ENCODE results near the gene SPOCK3.
"Not testable (repeated sequence)": the region's sequence is repeated elsewhere in the genome, so short reads cannot be mapped to it uniquely, and the experiment has no call there.

The SPOCK3 gene

GRCh38 chr4:167234316-167234881 lies at the start of gene SPOCK3:
Gene SPOCK3, minus strand, starts transcription at chr4:167234494.
- peak; percentile 33; the same call in 1 of the 3 replicates for ATAC-seq (ENCODE audit: insufficient read depth, low read depth)
- no peaks in the 10 kb centered on the region for H3K79me2 ChIP-seq (ENCODE audit: insufficient read depth, low read length)
- no peaks in the 10 kb centered on the region for H3K9me3 ChIP-seq (ENCODE audit: insufficient read depth, low read length, severe bottlenecking)
- H2AFZ ChIP-seq (ENCODE audit: low read depth, low read length): no peak within 1 kb of the TSS
- no peaks in the 10 kb centered on the region for H3K27me3 ChIP-seq (ENCODE audit: insufficient read depth, low read length, poor library complexity)
- no peak for DNase-seq
- H3K27ac ChIP-seq (ENCODE audit: low read length): no peak within 1 kb of the TSS
- no peaks in the 10 kb centered on the region for H3K4me1 ChIP-seq (ENCODE audit: insufficient read depth, low read length)
- H3K36me3 ChIP-seq (ENCODE audit: insufficient read depth, low read length): no peaks in the 10 kb centered on the region
- no peak within 1 kb of the TSS for H3K4me2 ChIP-seq (ENCODE audit: insufficient read depth, low read length)
- H3K9ac ChIP-seq (ENCODE audit: low read depth, low read length): no peak within 1 kb of the TSS
- no peak for TF ChIP-seq CTCF (IDR thresholded peaks at IDR 0.05; ENCODE audit: borderline replicate concordance, extremely low read depth, low read length, poor library complexity, severe bottlenecking)
- no peak for TF ChIP-seq EZH2 (IDR thresholded peaks at IDR 0.05; ENCODE audit: borderline replicate concordance, low read depth, low read length, severe bottlenecking)
- H4K20me1 ChIP-seq (ENCODE audit: insufficient read depth, low read length): no peaks in the 10 kb centered on the region
- H3K4me3 ChIP-seq (ENCODE audit: low read depth in 1 of 2, low read length in 2 of 2): no peak within 1 kb of the TSS

DNA sequence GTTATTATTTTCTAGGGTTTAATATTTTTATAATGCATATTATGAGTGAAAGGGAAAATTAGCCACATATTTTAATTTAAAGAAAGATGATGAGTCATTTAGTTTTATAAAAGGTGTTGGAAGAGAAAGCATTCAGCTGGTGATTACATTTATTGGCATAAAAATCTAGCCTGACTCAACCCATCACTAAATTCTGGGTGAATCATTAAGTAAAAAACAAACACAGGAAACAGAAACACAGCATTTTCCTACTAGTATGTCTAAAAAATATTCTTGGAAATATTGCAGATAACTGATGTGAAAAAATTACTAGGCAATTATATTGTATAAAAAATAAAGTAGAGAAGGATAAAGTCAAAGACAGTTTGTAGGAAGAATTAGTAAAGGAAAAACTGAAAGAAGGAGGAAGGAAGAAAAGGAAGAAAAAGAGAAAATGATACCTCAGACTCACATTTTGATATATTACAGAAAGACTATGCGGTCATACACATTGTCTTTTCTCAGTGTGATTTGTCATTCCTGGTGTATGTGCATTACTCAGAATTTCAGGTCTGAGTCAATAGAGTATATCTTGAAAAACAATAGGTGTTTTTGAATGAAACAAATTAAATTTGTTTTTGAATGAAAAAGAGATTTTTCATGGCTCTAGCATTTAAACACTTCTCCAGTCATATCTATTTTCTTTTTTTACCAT lies 48.0 kb upstream of the SPOCK3 start:
- Histone ChIP-seq H3K4me2 (ENCODE audit: insufficient read depth, low read length) (no peak overlapping the region), H3K9me3 (ENCODE audit: insufficient read depth, low read length, severe bottlenecking) (no peaks in the 10 kb centered on the region), H3K9ac (ENCODE audit: low read depth, low read length) (no peak overlapping the region), H3K4me1 (ENCODE audit: insufficient read depth, low read length) (no peaks in the 10 kb centered on the region), H3K4me3 (ENCODE audit: low read depth in 1 of 2, low read length in 2 of 2) (no peak overlapping the region), H4K20me1 (ENCODE audit: insufficient read depth, low read length) (no peaks in the 10 kb centered on the region), H3K36me3 (ENCODE audit: insufficient read depth, low read length) (no peaks in the 10 kb centered on the region), H3K79me2 (ENCODE audit: insufficient read depth, low read length) (no peaks in the 10 kb centered on the region), H3K27ac (ENCODE audit: low read length) (no peak overlapping the region), H2AFZ (ENCODE audit: low read depth, low read length) (no peak overlapping the region), H3K27me3 (ENCODE audit: insufficient read depth, low read length, poor library complexity) (no peaks in the 10 kb centered on the region)
- TF ChIP-seq EZH2 (IDR thresholded peaks at IDR 0.05; ENCODE audit: borderline replicate concordance, low read depth, low read length, severe bottlenecking): no peak
- TF ChIP-seq CTCF (IDR thresholded peaks at IDR 0.05; ENCODE audit: borderline replicate concordance, extremely low read depth, low read length, poor library complexity, severe bottlenecking): no peak
- DNase-seq (no peak), ATAC-seq (ENCODE audit: insufficient read depth, low read depth) (no peak)

DNA sequence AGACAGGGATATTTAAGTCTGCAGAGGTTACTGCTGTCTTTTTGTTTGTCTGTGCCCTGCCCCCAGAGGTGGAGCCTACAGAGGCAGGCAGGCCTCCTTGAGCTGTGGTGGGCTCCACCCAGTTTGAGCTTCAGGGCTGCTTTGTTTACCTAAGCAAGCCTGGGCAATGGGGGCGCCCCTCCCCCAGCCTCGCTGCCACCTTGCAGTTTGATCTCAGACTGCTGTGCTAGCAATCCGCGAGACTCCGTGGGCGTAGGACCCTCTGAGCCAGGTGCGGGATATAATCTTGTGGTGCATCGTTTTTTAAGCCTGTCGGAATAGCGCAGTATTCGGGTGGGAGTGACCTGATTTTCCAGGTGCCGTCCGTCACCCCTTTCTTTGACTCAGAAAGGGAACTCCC lies 47.3 kb upstream of the SPOCK3 start:
- not testable (repeated sequence) for ATAC-seq (ENCODE audit: insufficient read depth, low read depth)

DNA sequence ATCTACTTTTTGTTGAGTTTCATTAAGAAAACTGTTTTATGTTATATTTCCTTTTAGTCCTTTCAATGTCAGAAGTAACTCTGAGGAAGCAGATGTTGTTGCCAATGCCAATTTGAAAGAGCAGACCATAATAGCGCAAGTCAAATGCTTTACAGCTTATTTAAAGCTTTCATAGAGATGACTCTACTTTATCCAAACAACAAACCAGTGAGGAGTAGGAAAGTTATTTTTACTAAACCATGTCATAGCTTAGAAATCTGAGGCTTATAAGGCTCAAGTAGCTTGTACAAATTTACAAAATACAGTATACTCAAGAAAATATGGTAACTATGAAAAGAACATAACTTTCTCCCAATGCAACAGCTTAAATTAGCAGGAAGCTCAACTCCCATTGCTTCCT lies 40.1 kb upstream of the SPOCK3 start:
- no peaks in the 10 kb centered on the region for H4K20me1 ChIP-seq (ENCODE audit: insufficient read depth, low read length)
- DNase-seq: no peak
- no peak for TF ChIP-seq CTCF (IDR thresholded peaks at IDR 0.05; ENCODE audit: borderline replicate concordance, extremely low read depth, low read length, poor library complexity, severe bottlenecking)
- TF ChIP-seq EZH2 (IDR thresholded peaks at IDR 0.05; ENCODE audit: borderline replicate concordance, low read depth, low read length, severe bottlenecking): no peak

More for the DNA sequence above, 47.3 kb upstream of the SPOCK3 start:
- not testable (repeated sequence) for H2AFZ ChIP-seq (ENCODE audit: low read depth, low read length); H4K20me1 ChIP-seq (ENCODE audit: insufficient read depth, low read length); H3K9me3 ChIP-seq (ENCODE audit: insufficient read depth, low read length, severe bottlenecking); H3K27ac ChIP-seq (ENCODE audit: low read length); DNase-seq; H3K4me1 ChIP-seq (ENCODE audit: insufficient read depth, low read length); H3K36me3 ChIP-seq (ENCODE audit: insufficient read depth, low read length); H3K79me2 ChIP-seq (ENCODE audit: insufficient read depth, low read length); H3K9ac ChIP-seq (ENCODE audit: low read depth, low read length); H3K4me3 ChIP-seq (ENCODE audit: low read depth in 1 of 2, low read length in 2 of 2); H3K4me2 ChIP-seq (ENCODE audit: insufficient read depth, low read length); H3K27me3 ChIP-seq (ENCODE audit: insufficient read depth, low read length, poor library complexity)

More for the DNA sequence above, 40.1 kb upstream of the SPOCK3 start:
- H3K9ac ChIP-seq (ENCODE audit: low read depth, low read length): no peak overlapping the region
- H3K27me3 ChIP-seq (ENCODE audit: insufficient read depth, low read length, poor library complexity): no peaks in the 10 kb centered on the region
- no peaks in the 10 kb centered on the region for H3K79me2 ChIP-seq (ENCODE audit: insufficient read depth, low read length)
- H3K4me2 ChIP-seq (ENCODE audit: insufficient read depth, low read length): no peak overlapping the region
- ATAC-seq (ENCODE audit: insufficient read depth, low read depth): no peak
- no peak overlapping the region for H2AFZ ChIP-seq (ENCODE audit: low read depth, low read length)
- H3K9me3 ChIP-seq (ENCODE audit: insufficient read depth, low read length, severe bottlenecking): no peaks in the 10 kb centered on the region
- no peak overlapping the region for H3K4me3 ChIP-seq (ENCODE audit: low read depth in 1 of 2, low read length in 2 of 2)
- H3K27ac ChIP-seq (ENCODE audit: low read length): no peak overlapping the region
- no peaks in the 10 kb centered on the region for H3K4me1 ChIP-seq (ENCODE audit: insufficient read depth, low read length)
- H3K36me3 ChIP-seq (ENCODE audit: insufficient read depth, low read length): no peaks in the 10 kb centered on the region

All from DND-41 (cell line).